ENCODE measurements around the gene SEPHS2. TPM values are rescaled to one million over a fixed set of nuclear protein-coding genes. Genes with fewer than 3 reads are reported as not detected.
A peak's percentile ranks its signal among the peaks of the same experiment; 100 is the strongest.

The SEPHS2 gene
- total RNA-seq, 1 experiment from 2014 or later, result 91.6 TPM

DNA sequence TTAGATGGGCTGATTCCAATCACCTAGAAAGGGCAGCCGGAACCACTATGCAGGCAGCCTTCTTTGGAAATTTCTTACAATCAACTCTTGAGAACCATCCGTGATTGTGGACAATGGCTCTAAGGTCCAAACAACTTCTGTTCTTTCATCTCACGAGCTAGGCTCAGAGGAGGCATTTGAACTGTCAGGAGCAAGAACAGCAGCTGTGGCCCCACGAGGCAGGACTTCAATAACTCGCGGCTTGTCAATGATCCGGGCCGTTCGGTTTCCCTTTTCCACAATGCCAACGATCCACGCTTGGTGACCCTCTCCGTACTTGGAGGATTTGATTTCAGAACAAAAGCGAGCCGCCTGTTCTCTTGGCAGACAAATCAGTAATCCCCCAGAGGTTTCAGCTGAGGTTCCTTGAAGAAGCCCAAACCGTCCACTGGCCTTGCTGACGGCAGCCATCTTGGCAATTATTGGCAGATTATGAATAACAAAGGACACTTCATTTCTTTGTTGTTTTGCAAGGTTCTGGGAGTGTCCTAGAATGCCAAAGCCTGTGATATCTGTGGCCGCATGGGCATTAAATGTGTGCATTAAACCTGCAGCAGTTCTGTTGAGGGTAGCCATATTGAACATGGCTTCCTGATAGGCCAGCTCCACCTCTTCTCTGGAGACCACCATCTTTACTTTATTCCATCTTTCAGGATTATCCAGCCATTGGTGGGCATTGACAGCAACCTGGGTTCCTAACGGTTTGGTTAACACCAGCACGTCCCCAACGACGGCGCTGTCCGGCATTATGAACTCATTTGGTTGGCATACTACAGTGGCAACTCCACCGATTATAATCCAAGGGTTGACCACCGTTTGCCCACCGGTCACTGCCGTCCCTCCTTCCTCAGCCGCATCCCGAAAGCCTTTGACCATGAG, 1.2 kb downstream of the SEPHS2 start:
- Mint-ChIP-seq H3K4me3 (ENCODE audit: unreplicated experiment) (peak overlapping the region; percentile 87), H3K27me3 (ENCODE audit: insufficient read depth, unreplicated experiment) (no peaks in the 10 kb centered on the region), H3K27ac (ENCODE audit: unreplicated experiment) (peak overlapping the region; percentile 39), H3K4me1 (ENCODE audit: low read depth, unreplicated experiment) (peaks cover 13% of the 10 kb centered on the region), H3K9me3 (ENCODE audit: unreplicated experiment) (no peaks in the 10 kb centered on the region), H3K36me3 (ENCODE audit: insufficient read depth, unreplicated experiment) (peaks cover 41% of the 10 kb centered on the region)
- Histone ChIP-seq H3K27me3 (replicated peaks; ENCODE audit: control insufficient read depth, insufficient read depth, low read length) (no peaks in the 10 kb centered on the region), H3K36me3 (ENCODE audit: control insufficient read depth, insufficient read depth, low read length) (peaks cover 8% of the 10 kb centered on the region; the same call in 1 of the 2 replicates), H3K4me3 (ENCODE audit: low read depth, low read length) (peak overlapping the region; percentile 80), H3K4me1 (peaks cover 29% of the 10 kb centered on the region), H3K9me3 (no peaks in the 10 kb centered on the region)
- ChIA-PET POLR2A (interaction anchor here (0.5 to 1.8 kb wide), 2 partner anchors 27 to 85 kb away, joined by 4 to 5 read pairs; no protein-coding TSS in a partner anchor), CTCF (interaction anchor here (2.7 kb wide), 1 partner anchor 15 kb away, joined by 17 read pairs; the partner anchor contains the start of gene DCTPP1)
- intact Hi-C loops (cut with micrococcal nuclease; ENCODE audit: unreplicated experiment), result no loop called here
- TF ChIP-seq, protein P1, sequence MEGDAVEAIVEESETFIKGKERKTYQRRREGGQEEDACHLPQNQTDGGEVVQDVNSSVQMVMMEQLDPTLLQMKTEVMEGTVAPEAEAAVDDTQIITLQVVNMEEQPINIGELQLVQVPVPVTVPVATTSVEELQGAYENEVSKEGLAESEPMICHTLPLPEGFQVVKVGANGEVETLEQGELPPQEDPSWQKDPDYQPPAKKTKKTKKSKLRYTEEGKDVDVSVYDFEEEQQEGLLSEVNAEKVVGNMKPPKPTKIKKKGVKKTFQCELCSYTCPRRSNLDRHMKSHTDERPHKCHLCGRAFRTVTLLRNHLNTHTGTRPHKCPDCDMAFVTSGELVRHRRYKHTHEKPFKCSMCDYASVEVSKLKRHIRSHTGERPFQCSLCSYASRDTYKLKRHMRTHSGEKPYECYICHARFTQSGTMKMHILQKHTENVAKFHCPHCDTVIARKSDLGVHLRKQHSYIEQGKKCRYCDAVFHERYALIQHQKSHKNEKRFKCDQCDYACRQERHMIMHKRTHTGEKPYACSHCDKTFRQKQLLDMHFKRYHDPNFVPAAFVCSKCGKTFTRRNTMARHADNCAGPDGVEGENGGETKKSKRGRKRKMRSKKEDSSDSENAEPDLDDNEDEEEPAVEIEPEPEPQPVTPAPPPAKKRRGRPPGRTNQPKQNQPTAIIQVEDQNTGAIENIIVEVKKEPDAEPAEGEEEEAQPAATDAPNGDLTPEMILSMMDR (IDR thresholded peaks at IDR 0.05; ENCODE audit: insufficient read depth in 1 of 2, low read depth in 1 of 2, low read length in 1 of 2, severe bottlenecking in 1 of 2, unreplicated experiment in 1 of 2), result no peak
- BruUV-seq (replicated peaks), result TSS peak; percentile 73
- no peak for DNase-seq

DNA sequence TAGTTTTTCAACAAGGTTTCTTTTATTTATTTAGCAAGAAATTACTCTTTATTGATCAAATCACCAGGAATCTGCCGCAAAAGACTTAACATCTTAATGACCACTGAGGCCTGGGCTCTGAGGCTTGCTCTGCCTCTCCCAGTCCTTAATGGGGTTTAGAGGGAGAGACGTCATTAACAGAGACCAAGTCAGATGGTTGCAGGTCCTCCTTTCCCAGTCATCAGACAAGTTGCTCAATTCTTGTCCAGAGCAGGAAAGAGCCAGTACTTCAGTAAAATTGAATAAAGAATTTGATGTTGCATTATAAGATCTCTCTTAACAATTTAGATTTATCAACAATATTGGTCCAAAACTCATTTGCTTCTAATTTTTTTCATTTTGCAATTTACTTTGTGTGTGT, 2.0 kb downstream of the SEPHS2 start:
- Mint-ChIP-seq H3K27me3 (ENCODE audit: insufficient read depth, unreplicated experiment) (no peaks in the 10 kb centered on the region), H3K27ac (ENCODE audit: unreplicated experiment) (no peak overlapping the region), H3K4me1 (ENCODE audit: low read depth, unreplicated experiment) (peaks cover 13% of the 10 kb centered on the region), H3K36me3 (ENCODE audit: insufficient read depth, unreplicated experiment) (peaks cover 41% of the 10 kb centered on the region), H3K4me3 (ENCODE audit: unreplicated experiment) (peak overlapping the region; percentile 87), H3K9me3 (ENCODE audit: unreplicated experiment) (no peaks in the 10 kb centered on the region)
- Histone ChIP-seq H3K36me3 (ENCODE audit: control insufficient read depth, insufficient read depth, low read length) (peaks cover 8% of the 10 kb centered on the region; the same call in 1 of the 2 replicates), H3K9me3 (no peaks in the 10 kb centered on the region), H3K27me3 (replicated peaks; ENCODE audit: control insufficient read depth, insufficient read depth, low read length) (no peaks in the 10 kb centered on the region), H3K4me3 (ENCODE audit: low read depth, low read length) (no peak overlapping the region), H3K4me1 (peaks cover 29% of the 10 kb centered on the region)
- intact Hi-C loops (cut with micrococcal nuclease; ENCODE audit: unreplicated experiment), result no loop called here
- POLR2A ChIA-PET, result no interaction called here
- no TSS peak for BruUV-seq (replicated peaks)
- no peak for DNase-seq
- CTCF ChIA-PET, result interaction anchor here (0.7 kb wide), 1 partner anchor 14 kb away, joined by 4 read pairs; the partner anchor contains the start of gene DCTPP1
- TF ChIP-seq, protein P1 (IDR thresholded peaks at IDR 0.05; ENCODE audit: insufficient read depth in 1 of 2, low read depth in 1 of 2, low read length in 1 of 2, severe bottlenecking in 1 of 2, unreplicated experiment in 1 of 2), result no peak

DNA sequence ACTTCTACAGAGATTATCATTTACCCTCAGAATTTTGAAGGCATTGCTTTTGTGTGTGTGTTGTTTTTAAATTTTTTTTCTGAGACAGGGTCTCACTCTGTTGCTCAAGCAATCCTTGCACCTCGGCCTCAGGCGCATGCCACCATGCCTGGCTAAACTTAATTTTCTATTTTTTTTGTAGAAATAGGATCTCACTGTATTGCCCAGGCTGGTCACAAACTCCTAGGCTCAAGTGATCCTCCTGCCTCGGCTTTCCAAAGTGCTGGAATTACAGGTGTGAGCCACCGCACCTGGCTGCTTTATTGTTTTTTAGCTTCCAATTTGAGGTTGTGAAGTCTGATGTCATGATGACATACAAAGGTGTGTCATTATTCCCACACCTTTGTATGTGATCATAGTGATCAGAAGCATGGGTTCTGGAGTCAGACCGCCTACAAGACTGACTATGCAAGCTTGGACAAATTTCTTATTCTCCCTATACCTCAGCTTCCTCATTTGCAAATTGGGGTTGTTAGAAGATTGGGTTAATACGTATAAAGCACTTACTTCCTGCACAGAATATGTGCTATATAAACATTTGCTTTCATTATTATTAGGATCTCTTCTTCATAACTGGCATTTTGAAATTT, 5.8 kb downstream of the SEPHS2 start:
- ChIA-PET CTCF (no interaction called here), POLR2A (no interaction called here)
- H3K27me3 Mint-ChIP-seq (ENCODE audit: insufficient read depth, unreplicated experiment), result no peaks in the 10 kb centered on the region
- no peak overlapping the region for H3K4me3 Mint-ChIP-seq (ENCODE audit: unreplicated experiment)
- TF ChIP-seq, protein P1 (IDR thresholded peaks at IDR 0.05; ENCODE audit: insufficient read depth in 1 of 2, low read depth in 1 of 2, low read length in 1 of 2, severe bottlenecking in 1 of 2, unreplicated experiment in 1 of 2), result no peak
- no peak overlapping the region for H3K27ac Mint-ChIP-seq (ENCODE audit: unreplicated experiment)
- H3K9me3 Mint-ChIP-seq (ENCODE audit: unreplicated experiment), result no peaks in the 10 kb centered on the region
- no peak for DNase-seq
- H3K36me3 Mint-ChIP-seq (ENCODE audit: insufficient read depth, unreplicated experiment), result peaks cover 26% of the 10 kb centered on the region
- Histone ChIP-seq H3K36me3 (ENCODE audit: control insufficient read depth, insufficient read depth, low read length) (peaks cover 8% of the 10 kb centered on the region; the same call in 1 of the 2 replicates), H3K27me3 (replicated peaks; ENCODE audit: control insufficient read depth, insufficient read depth, low read length) (no peaks in the 10 kb centered on the region), H3K9me3 (no peaks in the 10 kb centered on the region), H3K4me1 (peaks cover 19% of the 10 kb centered on the region; the same call in 1 of the 2 replicates), H3K4me3 (ENCODE audit: low read depth, low read length) (no peak overlapping the region)
- H3K4me1 Mint-ChIP-seq (ENCODE audit: low read depth, unreplicated experiment), result peaks cover 14% of the 10 kb centered on the region
- intact Hi-C loops (cut with micrococcal nuclease; ENCODE audit: unreplicated experiment), result no loop called here
- BruUV-seq (replicated peaks), result no TSS peak

Measured in Caco-2 (cell line).